T-helper 9 cell (primary cell): Measurements from ENCODE around the gene CYB5R2.
"Not testable (repeated sequence)": the region's sequence is repeated elsewhere in the genome, so short reads cannot be mapped to it uniquely, and the experiment has no call there.

Experiments
- DNase-seq: peaks from one replicate; pipeline ENCODE4 v3.0.0-alpha.2; 2020

The CYB5R2 gene

DNA sequence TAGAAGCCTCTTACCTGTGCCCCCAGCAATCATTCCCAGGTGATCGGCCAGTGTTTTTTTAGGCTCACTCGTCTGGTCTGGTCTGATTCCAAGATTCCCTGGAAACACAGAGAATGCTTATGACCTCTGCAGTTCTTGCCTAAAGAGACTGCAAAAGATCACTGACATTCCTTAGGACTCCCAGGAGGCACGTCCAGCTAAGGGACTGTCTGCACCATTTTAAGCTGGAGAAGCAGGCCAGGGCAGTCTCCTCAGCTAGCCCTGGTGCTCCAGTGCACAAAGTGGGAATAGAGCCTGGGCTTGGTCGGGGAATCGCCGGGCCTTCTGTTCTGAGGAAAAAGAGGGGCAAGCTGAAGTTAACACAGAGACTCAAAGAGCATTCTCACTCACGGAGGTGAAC is 4.8 kb downstream of the CYB5R2 start:
- DNase-seq = no peak

DNA sequence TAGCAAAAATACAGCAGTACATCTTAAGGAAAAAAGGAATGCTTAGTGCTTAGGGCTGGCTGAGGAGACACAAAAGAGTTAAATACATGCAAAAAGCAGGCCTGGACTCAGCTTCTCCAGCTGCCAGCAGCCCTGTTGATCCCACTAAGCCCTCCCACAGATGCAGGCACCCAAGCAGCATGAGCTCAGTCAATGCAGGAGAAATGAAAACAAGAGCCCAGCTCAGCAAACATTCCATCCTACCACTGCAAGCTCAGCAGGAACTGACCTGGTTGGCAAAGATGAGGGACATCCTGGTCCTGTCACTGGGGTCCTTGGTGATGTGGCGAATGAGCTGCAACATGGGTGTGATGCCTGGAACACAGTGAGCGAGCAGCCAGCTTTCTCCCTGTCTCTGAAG is 5.8 kb downstream of the CYB5R2 start:
- no peak for DNase-seq

GRCh38 chr11:7666292-7666866 is 6.9 kb downstream of the CYB5R2 start:
- no peak for DNase-seq

- peak; percentile 71 for DNase-seq
Observed at GRCh38 chr11:7665473-7666291, 7.6 kb downstream of the CYB5R2 start.

DNA sequence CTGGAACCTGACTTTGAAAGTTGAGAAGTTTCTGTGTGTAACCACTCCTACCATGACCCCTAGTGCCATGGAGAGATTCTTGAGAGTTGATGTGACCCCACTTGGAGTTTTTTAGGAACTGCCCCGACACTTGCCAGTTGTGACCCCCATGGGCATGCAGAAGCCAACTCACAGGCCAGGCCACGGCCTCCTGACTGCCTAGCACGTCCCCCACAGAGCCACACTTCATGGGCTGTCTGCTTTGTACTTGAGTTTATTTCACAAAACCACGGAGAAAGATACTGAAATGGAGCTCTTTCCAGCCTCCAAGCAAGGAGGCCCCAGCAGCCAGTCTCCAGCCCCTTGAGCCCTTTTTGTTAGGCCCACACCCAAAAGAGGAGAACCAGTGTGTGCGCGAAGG is 8.4 kb downstream of the CYB5R2 start:
- DNase-seq = no peak

DNA sequence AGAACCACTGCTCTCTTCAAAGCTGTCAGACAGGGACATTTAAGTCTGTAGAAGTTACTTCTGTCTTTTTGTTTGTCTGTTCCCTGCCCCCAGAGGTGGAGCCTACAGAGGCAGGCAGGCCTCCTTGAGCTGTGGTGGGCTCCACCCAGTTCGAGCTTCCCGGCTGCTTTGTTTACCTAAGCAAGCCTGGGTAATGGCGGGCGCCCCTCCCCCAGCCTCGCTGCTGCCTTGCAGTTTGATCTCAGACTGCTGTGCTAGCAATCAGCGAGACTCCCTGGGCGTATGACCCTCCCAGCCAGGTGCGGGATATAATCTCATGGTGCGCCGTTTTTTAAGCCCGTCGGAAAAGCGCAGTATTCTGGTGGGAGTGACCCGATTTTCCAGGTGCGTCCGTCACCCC is 9.8 kb downstream of the CYB5R2 start:
- not testable (repeated sequence) for DNase-seq

DNA sequence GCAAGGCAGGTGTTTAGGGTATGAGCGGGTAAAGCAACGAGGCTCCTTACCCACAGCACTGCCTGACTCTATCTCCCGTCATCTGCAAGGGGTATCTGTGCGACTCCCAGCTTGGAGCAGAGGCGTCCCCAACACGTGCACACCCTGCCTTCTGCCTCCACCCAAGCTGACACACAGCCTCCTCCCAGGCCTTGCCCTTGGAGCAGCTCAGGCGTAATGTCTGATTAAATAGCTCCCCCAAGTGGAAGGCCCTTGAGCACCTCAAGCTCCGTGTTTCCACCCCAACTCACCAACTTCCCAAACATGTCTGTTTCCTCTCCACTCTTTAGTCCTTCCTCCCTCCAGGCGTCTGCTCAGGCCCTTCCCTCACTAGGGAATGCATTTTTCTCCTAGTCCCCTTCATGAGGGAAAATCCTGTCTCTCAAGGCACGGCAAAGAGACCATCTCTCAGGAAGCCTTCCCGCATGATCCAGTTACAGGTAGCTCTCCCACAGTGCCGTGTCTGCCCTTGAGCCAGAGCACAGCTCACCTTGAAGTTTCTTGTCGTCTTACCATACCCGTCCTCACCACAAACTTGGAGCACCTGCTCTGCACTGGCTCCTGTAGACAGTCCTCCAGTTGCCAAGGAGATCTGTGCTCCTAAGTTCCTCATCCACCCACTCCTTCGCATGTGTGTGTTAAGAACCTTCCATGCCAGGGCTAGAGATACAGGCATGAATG is 15.8 kb downstream of the CYB5R2 start:
- DNase-seq = no peak

DNA sequence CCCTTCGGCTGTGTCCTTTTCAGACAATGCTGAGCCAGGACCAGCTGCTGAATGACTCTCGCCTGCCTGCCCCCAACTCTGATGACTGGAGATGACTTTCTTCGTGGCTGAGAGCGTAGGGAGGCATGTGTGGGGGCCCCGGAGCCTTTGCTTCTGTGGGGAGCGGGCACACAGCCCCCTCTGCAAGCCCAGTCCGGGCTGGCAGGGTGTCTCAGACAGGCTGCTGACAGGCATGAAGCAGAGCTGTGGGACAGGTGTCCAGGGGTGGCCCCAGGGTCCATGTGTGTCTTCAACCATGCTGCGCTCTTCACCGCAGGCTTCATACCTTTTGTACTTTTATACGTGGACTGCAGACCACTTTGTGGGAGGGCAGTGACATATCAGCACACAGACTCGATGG is 16.6 kb downstream of the CYB5R2 start:
- no peak for DNase-seq

DNA sequence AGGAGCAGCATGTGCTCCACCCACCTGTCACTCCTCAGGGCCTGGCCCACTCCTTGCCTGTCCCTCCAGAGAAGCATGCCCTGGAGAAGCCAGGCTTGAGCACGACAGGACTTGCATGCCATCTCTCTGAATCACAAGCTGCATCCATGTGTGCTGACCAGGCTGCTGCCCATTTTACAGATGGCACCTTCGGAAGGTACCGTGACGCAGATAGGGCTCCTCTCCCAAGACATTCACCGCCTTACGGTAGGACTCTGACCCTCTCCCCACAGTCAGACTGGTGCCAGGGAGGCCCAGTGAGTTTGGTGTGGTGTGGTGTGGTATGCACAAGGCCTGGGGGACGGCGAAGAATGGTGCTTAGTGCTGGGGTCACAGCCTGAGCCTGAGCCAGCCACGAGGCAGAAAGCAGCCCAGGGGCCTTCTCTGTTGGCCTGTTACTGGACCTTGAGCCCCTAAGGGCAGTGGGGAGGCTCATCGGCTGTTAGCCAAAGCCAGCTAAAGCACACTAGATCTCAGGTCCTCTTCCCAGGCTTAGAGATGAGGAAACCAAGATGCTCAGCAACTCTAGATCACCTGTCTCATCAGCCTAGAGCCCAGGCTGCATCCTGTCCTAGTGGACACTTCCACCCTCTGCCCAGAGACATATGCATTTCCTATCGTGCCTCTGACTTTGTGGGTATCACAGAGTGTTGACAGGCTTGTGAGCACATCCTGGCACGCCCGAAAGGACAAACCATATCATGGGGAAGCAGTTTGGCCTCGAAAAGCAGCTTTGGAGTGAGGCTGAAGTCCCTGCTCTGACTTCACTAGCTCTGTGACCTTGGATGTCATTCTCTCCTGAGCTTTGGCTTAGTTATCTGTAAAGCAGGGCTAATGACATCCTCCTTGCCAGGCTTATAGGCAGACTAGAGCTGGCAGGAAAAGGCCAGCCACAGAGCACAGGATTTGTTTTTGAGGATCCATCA is 17.8 kb downstream of the CYB5R2 start:
- DNase-seq = no peak

DNA sequence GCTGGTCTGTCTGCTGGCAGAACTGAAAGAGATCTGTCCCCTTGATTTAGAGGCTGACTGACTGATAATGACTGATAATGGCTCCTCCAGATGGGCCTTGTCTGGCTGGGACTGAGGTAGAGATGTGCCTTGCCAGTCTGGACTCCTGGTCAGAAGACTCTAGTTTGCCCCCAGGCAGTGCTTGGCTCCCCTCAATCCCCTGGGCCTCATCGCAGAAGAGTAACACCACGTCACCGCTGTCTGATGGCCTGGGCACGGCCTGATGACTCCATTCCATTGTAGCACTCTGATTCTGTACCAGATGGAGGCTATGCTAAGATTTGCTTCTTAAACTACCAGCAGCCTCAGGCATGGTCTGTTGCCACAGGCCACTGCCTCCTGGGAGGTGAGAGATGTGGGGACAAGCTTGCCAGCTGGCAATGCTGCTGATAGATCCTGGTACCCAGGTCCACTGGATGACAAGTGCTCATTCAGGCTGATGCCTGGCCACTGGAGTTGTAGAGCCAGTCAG is 19.1 kb downstream of the CYB5R2 start:
- no peak for DNase-seq

DNA sequence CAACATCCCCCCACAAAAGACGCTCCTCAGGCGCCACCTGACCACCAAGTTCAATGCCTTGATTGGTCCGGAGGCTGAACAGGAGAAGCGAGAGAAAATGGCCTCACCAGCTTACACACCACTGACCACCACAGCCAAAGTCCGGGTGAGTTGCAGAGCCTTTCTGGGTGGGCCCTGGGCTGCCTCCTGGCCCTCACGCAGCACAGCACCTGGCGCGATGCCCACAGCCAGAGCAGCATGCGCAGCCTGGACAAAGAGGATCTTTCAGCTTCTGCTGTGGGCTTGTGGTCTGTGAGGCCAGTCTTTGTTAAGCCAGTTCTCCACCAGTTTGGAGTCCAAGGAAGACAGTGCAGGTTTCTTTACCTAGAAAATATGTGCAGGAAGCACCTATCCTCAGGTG is 21.6 kb downstream of the CYB5R2 start:
- DNase-seq = no peak

GRCh38 chr11:7651140-7651551 is 22.2 kb downstream of the CYB5R2 start:
- no peak for DNase-seq

DNA sequence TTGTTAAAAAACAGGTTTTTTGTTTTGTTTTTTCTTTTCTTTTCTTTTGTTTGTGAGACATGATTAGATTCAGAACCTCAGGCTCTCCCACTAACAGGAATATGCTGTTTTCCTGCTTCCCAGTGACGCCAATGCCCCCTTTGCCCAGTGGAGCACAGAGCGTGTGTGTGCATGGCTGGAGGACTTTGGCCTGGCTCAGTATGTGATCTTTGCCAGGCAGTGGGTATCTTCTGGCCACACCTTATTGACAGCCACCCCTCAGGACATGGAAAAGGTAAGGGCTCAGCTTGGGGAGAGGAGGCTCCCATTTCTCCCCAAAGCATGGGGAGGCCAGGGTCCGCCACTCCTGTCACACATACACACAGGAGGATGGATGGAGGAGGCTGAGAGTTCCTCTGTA is 25.0 kb downstream of the CYB5R2 start:
- no peak for DNase-seq

GRCh38 chr11:7646866-7647265 is 26.4 kb downstream of the CYB5R2 start:
- no peak for DNase-seq

DNA sequence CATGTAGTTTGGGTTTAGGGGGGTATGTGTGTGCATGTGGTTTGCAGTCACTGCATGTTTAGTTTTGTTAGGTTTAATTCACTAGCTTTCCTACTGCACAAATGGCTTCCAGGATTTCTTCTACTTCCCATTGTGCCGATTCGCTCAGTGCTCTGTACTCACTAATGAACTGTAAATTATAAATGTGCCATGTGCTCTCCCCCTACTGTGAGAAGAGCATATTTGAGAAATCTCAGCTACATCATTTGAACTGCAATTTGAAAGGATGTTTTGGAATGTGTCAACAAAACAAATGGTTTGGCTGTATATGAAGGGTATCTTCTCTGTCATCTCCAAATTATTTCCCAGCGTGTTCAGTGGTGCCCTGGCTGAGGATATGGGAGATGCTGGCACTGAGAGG is 28.1 kb downstream of the CYB5R2 start:
- no peak for DNase-seq

GRCh38 chr11:7643314-7643713 is 30.0 kb downstream of the CYB5R2 start:
- no peak for DNase-seq

GRCh38 chr11:7642747-7643146 is 30.6 kb downstream of the CYB5R2 start:
- no peak for DNase-seq

DNA sequence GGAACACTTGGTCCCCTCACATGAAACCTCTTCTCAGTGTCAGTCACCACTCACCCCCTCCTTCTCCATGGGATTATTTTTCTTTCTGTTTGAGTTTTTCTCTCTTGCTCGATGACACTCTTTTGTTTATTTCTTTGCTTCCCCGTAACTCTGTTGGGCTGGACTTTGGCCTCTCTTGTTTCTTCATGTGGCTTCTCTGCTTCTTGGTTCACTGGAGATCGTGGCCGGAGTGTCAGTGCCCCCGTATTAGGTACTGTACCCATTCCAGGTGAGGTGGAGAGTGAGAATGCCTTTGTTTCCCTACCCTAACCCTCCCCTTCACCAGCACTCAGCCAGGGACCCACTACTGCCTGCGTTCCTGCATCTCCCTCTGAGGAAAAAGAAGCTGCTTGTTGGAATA is 32.5 kb downstream of the CYB5R2 start:
- no peak for DNase-seq

DNA sequence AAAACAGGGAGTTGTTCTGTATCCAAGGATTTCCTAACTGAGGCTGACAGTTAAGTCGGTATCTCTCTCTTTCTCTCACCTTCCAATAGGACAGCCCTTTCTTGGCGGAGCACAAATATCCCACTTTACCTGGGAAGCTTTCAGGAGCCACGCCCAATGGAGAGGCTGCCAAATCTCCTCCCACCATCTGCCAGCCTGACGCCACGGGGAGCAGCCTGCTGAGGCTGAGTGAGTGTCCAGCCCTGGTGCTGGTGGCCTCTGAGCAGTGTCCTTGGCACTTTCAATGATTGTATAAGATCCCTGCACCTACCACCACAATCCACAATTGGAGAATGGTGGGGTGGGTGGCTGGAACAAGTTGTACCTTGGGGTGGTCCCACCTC is 33.7 kb downstream of the CYB5R2 start:
- no peak for DNase-seq

- DNase-seq = no peak
Observed at GRCh38 chr11:7638710-7639642, 34.3 kb downstream of the CYB5R2 start.

DNA sequence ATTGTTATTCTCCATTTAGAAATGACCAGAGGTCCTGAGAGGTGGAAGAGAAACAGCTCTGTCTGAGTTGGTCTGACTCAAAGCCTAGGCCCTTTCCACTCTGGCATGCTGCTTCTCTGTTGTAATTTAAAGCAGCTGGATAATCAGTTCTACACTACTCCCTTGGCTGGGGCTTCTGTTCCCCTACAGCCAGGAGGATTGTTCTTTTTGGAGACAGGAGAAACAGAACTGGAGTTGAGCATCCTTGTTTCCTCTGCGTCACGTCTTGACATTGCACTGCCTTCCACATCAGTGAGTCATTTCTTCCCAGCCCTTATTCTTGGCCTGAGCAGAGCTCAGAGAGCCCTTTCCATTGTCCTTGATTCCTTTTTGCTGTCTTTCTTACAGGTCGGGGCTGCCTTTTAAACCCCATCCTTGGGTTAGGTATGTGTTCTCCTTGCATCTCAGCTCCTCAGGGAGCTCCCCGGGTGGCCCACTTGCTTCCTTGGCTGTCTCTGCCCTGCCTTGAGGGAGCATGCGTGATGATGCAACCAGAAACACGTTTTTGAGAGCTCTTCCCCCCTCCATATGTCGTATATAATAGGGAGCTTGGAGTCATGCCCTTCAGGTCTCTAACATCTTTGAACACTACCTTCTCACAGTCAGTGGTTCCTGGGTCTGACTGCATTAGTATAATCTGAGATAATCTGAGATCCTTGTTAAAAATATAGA is 35.7 kb downstream of the CYB5R2 start:
- DNase-seq = no peak
